Heart left ventricle (tissue), 16 donors: ENCODE measurements around the gene SYAP1. TPM values are rescaled to one million over a fixed set of nuclear protein-coding genes. Genes with fewer than 3 reads are reported as not detected.
A peak's percentile ranks its signal among the peaks of the same experiment; 100 is the strongest.

Source experiments
- ATAC-seq, 4 donors: fragments of 200-7000 bp; cut with Tn5 transposase; one replicate each; pipeline ENCODE4 v1.9.1; 2020 to 2022; ENCODE audit warnings: moderate library complexity in 4 of 4, mild to moderate bottlenecking in 3 of 4, moderate number of reproducible peaks in 1 of 4
- DNase-seq, 5 donors: peaks; one replicate each; pipeline ENCODE4 v3.0.0-alpha.2; 2020
- H3K27ac ChIP-seq, 12 donors: fragments of 200-600 bp; sonication (generic) in 4 of 12; one replicate each; pipeline versions ENCODE4 v1.5.0 to v1.8.0; 2016 to 2022; ENCODE audit warnings: mild to moderate bottlenecking in 2 of 12
- H3K27me3 ChIP-seq, 9 donors: fragments of 200-600 bp; sonication (generic) in 2 of 9; one replicate each; pipeline versions ENCODE4 v1.5.1 to v1.8.0; 2016 to 2022; ENCODE audit warnings: mild to moderate bottlenecking in 3 of 9
- H3K36me3 ChIP-seq, 9 donors: fragments of 200-600 bp; sonication (generic) in 2 of 9; one replicate each; pipeline versions ENCODE4 v1.5.0 to v1.8.0; 2018 to 2022; ENCODE audit warnings: mild to moderate bottlenecking in 2 of 9
- H3K4me1 ChIP-seq, 12 donors: fragments of 200-600 bp; sonication (generic) in 4 of 12; one replicate each; pipeline versions ENCODE4 v1.5.0 to v1.8.0; 2016 to 2022; ENCODE audit warnings: mild to moderate bottlenecking in 3 of 12
- H3K4me3 ChIP-seq, 12 donors: fragments of 200-600 bp; sonication (generic) in 4 of 12; one replicate each; pipeline versions ENCODE4 v1.5.0 to v1.8.0; 2017 to 2022; ENCODE audit warnings: mild to moderate bottlenecking in 9 of 12, moderate library complexity in 4 of 12
- H3K9me3 ChIP-seq, 12 donors: fragments of 200-600 bp; sonication (generic) in 4 of 12; one replicate each; pipeline versions ENCODE4 v1.5.0 to v1.8.0; 2016 to 2022; ENCODE audit warnings: mild to moderate bottlenecking in 1 of 12
- CTCF ChIP-seq, 12 donors: fragments of 200-600 bp; sonication (generic) in 4 of 12; IDR thresholded peaks; one replicate each; pipeline versions ENCODE4 v1.5.0 to v1.8.0; 2018 to 2022; ENCODE audit warnings: antibody characterized with exemption in 12 of 12, mild to moderate bottlenecking in 5 of 12
- POLR2A ChIP-seq, 2 donors: fragments of 450-650 bp; IDR thresholded peaks; one replicate each; pipeline ENCODE4 v1.6.1; 2017; ENCODE audit warnings: antibody characterized with exemption in 2 of 2, mild to moderate bottlenecking in 2 of 2, moderate library complexity in 2 of 2
- WGBS, 4 donors: extraction: QIAGEN DNeasy Blood & Tissue Kit in 2 of 4; methylation state at CpG; one replicate each; pipeline versions ENCODE4 v1.1.5 to v1.1.7; 2013 to 2018; 5-methylcytosine and 5-hydroxymethylcytosine counted together
- intact Hi-C, 10 donors: fragments of 100-400 bp; cut with DNase I; formaldehyde crosslinking; loops; one replicate each; pipeline versions ENCODE4 v1.11.1 to v1.14.2; 2022
- polyA plus RNA-seq, 2 donors: library from polyadenylated mRNA; stranded (reverse); fragments of 200-250 nt; gene quantifications; one replicate each; pipeline ENCODE4 v1.2.3, GENCODE V29; 2013
- total RNA-seq, 9 donors: library from RNA; depleted of rRNA in 2 of 9; stranded (reverse); fragments of >200 nt in 2 of 9; fragmentation: NEBNext Ultra II Directional in 3 of 9; extraction: Animal tissue kit (Norgen Biotek cat#: 25700) in 3 of 9; gene quantifications; one replicate each; pipeline versions ENCODE4 v1.1.0 to v1.2.4, GENCODE V29; 2016 to 2023
- donor health status: ischemic (EF 13 %, LVEDD 7.1; RV severe dilation, severe dysfunction).
- donor health status: healthy with polysubstance abuse.
- donor health status: DM: no; HTN: yes; CAD: no.
- donor health status: DM: no; HTN: no; CAD: no.
- donor health status: ischemic (EF 25% LVEDD 6.9; RV normal size, moderate dysfunction).
- donor health status: ischemic (EF 25% LVEDD 5.7; RV mildly dilated, moderate dysfunction).
- donor health status: healthy.
- donor health status: DM: yes; HTN: yes; CAD: no.
- donor health status: ischemic (EF 35%, LVEDD 5.7; RV mildly dilated, moderate dysfunction).
- donor health status: nonischemic (EF 11% LVEDD 7.7; RV severe dilation, severe dysfunction).
- donor health status: DM: yes; HTN: yes; CAD: no.
- donor health status: PGD.
- donor health status: ischemic (EF 29% LVEDD 5.4; RV normal size, mild dysfunction).
- donor health status: nonischemic (EF 23%, LVEDD 6.1; RV moderate dilation, normal function).

SYAP1 gene
- total and polyA plus RNA-seq, 11 donors: 10.1 to 23.4 (median 17.1) TPM

GRCh38 chrX:16737024-16737423 lies 17.6 kb downstream of the SYAP1 start:
- no peaks in the 10 kb centered on the region for H3K4me1 ChIP-seq
- intact Hi-C loops: no loop called here
- ATAC-seq (no peak), DNase-seq (no peak)
- H3K4me3 ChIP-seq: no peak overlapping the region
- H3K9me3 ChIP-seq: no peaks in the 10 kb centered on the region
- H3K36me3 ChIP-seq: peaks cover 0 to 56% (median 38%) of the 10 kb centered on the region in 9 donors
- WGBS, 4 donors: 89 to 97% (median 97%) methylated on average over 5 of the region's 5 CpGs
- H3K27me3 ChIP-seq: no peaks in the 10 kb centered on the region
- TF ChIP-seq POLR2A (IDR thresholded peaks at IDR 0.05) (no peak), CTCF (IDR thresholded peaks at IDR 0.05) (no peak)
- H3K27ac ChIP-seq: no peak overlapping the region

GRCh38 chrX:16739574-16739973 lies 20.2 kb downstream of the SYAP1 start:
- 70 to 82% (median 74%) methylated on average over 6 of the region's 6 CpGs for WGBS, 4 donors
- Histone ChIP-seq H3K4me1 (no peaks in the 10 kb centered on the region), H3K4me3 (no peak overlapping the region), H3K27ac (no peak overlapping the region), H3K36me3 (peaks cover 0 to 80% (median 58%) of the 10 kb centered on the region in 9 donors), H3K27me3 (no peaks in the 10 kb centered on the region), H3K9me3 (no peaks in the 10 kb centered on the region)
- intact Hi-C loops: no loop called here
- TF ChIP-seq POLR2A (IDR thresholded peaks at IDR 0.05) (no peak), CTCF (IDR thresholded peaks at IDR 0.05) (no peak)
- DNase-seq (no peak), ATAC-seq (no peak)

GRCh38 chrX:16743604-16744325 lies 24.4 kb downstream of the SYAP1 start:
- no peak for DNase-seq
- WGBS, 4 donors: 94 to 95% (median 95%) methylated on average over 11 to 12 of the region's 12 CpGs
- H3K4me1 ChIP-seq: no peaks in the 10 kb centered on the region
- ATAC-seq: no peak
- no peaks in the 10 kb centered on the region for H3K27me3 ChIP-seq
- H3K27ac ChIP-seq: no peak overlapping the region
- TF ChIP-seq CTCF (IDR thresholded peaks at IDR 0.05): no peak
- TF ChIP-seq POLR2A (IDR thresholded peaks at IDR 0.05): no peak
- peaks cover 0 to 76% (median 66%) of the 10 kb centered on the region in 9 donors for H3K36me3 ChIP-seq
- H3K9me3 ChIP-seq: no peaks in the 10 kb centered on the region
- intact Hi-C loops: no loop called here
- H3K4me3 ChIP-seq: no peak overlapping the region

- DNase-seq: no peak
Measured at GRCh38 chrX:16745102-16745501, 25.7 kb downstream of the SYAP1 start.

More at GRCh38 chrX:16745102-16745501, 25.7 kb downstream of the SYAP1 start:
- 87 to 95% (median 91%) methylated on average over 5 of the region's 5 CpGs for WGBS, 4 donors
- TF ChIP-seq POLR2A (IDR thresholded peaks at IDR 0.05) (no peak), CTCF (IDR thresholded peaks at IDR 0.05) (no peak)
- Histone ChIP-seq H3K27me3 (no peaks in the 10 kb centered on the region), H3K27ac (no peak overlapping the region), H3K4me1 (no peaks in the 10 kb centered on the region), H3K4me3 (no peak overlapping the region), H3K9me3 (no peaks in the 10 kb centered on the region), H3K36me3 (peaks cover 0 to 86% (median 71%) of the 10 kb centered on the region in 9 donors)
- ATAC-seq: peak in 2 of 4 donors; percentile 14 to 53
- intact Hi-C loops: no loop called here
